Kidney (tissue), 14 donors: ENCODE measurements around the gene AHDC1. TPM values are rescaled to one million over a fixed set of nuclear protein-coding genes. Genes with fewer than 3 reads are reported as not detected.

Source experiments
- DNase-seq, 5 donors: peaks; one replicate each; pipeline ENCODE4 v3.0.0-alpha.2; 2013 to 2020
- FAIRE-seq: peaks from 2 replicates; lab custom pipeline; 2012; peaks lifted over from hg19 to GRCh38; lab: Jason Lieb, UNC
- H3K27ac ChIP-seq, 2 donors: one replicate each; pipeline ENCODE4 v1.7.0; 2013; ENCODE audit warnings: low read depth in 2 of 2, low read length in 2 of 2, inconsistent platforms in 1 of 2
- H3K27me3 ChIP-seq: one replicate; pipeline ENCODE4 v1.7.1; 2013; ENCODE audit warnings: low read length, inconsistent platforms; ENCODE audit not compliant: control insufficient read depth, insufficient read depth
- H3K36me3 ChIP-seq, 3 donors: one replicate each; pipeline versions ENCODE4 v1.7.0 to v1.7.1; 2013; ENCODE audit warnings: low read length in 3 of 3, control low read depth in 1 of 3, inconsistent platforms in 1 of 3; ENCODE audit not compliant: insufficient read depth in 3 of 3, control insufficient read depth in 2 of 3
- H3K4me1 ChIP-seq, 3 donors: one replicate each; pipeline versions ENCODE4 v1.7.0 to v1.7.1; 2013; ENCODE audit warnings: low read length in 3 of 3, inconsistent platforms in 1 of 3, low read depth in 1 of 3; ENCODE audit not compliant: control insufficient read depth in 2 of 3, insufficient read depth in 2 of 3
- H3K4me3 ChIP-seq, 3 donors: one replicate each; pipeline versions ENCODE4 v1.7.0 to v1.8.1; 2013; ENCODE audit warnings: low read length in 3 of 3, control low read depth in 1 of 3, inconsistent platforms in 1 of 3
- H3K9ac ChIP-seq, 3 donors: one replicate each; pipeline versions ENCODE4 v1.7.0 to v1.7.1; 2013; ENCODE audit warnings: low read length in 3 of 3, control low read depth in 1 of 3, inconsistent platforms in 1 of 3
- H3K9me3 ChIP-seq, 3 donors: one replicate each; pipeline versions ENCODE4 v1.7.0 to v1.7.1; 2013; ENCODE audit warnings: low read length in 3 of 3, control low read depth in 1 of 3, inconsistent platforms in 1 of 3; ENCODE audit not compliant: control insufficient read depth in 2 of 3, insufficient read depth in 1 of 3
- intact Hi-C: fragments of 100-400 bp; cut with DNase I; formaldehyde crosslinking; loops from one replicate; pipeline ENCODE4 v1.11.1; 2022
- polyA plus RNA-seq: library from polyadenylated mRNA; stranded (reverse); fragments of 350-450 nt; fragmentation: Illumina TruSeq; extraction: RNeasy Lipid Tissue Mini Kit (QIAGEN cat#74804); gene quantifications from one replicate; pipeline ENCODE4 v1.2.3, GENCODE V29; 2014; ENCODE audit warnings: low read depth, low replicate concordance; ENCODE audit not compliant: insufficient read depth
- total RNA-seq: library from RNA; stranded (reverse); fragmentation: NEBNext Ultra II Directional; extraction: Animal tissue kit (Norgen Biotek cat#: 25700); gene quantifications from one replicate; pipeline ENCODE4 v1.2.1, GENCODE V29; 2021
- TF ChIP-seq, protein P1 (sequence below): IDR thresholded peaks from 3 replicates; pipeline ENCODE4 v1.5.1; 2012; ENCODE audit warnings: mild to moderate bottlenecking, moderate library complexity, borderline replicate concordance; ENCODE audit not compliant: insufficient read depth; ENCODE audit errors: extremely low read depth
- donor health status: control.
- donor health status: control.
- donor health status: control.
- donor health status: control.
- donor health status: control.
- donor health status: DM: yes; HTN: yes; CAD: no.
- donor health status: Normal renal cell carcinoma (clear cell type).

The AHDC1 gene
- total and polyA plus RNA-seq, 2 donors from 2014 or later: 8.5 to 48.2 TPM

DNA sequence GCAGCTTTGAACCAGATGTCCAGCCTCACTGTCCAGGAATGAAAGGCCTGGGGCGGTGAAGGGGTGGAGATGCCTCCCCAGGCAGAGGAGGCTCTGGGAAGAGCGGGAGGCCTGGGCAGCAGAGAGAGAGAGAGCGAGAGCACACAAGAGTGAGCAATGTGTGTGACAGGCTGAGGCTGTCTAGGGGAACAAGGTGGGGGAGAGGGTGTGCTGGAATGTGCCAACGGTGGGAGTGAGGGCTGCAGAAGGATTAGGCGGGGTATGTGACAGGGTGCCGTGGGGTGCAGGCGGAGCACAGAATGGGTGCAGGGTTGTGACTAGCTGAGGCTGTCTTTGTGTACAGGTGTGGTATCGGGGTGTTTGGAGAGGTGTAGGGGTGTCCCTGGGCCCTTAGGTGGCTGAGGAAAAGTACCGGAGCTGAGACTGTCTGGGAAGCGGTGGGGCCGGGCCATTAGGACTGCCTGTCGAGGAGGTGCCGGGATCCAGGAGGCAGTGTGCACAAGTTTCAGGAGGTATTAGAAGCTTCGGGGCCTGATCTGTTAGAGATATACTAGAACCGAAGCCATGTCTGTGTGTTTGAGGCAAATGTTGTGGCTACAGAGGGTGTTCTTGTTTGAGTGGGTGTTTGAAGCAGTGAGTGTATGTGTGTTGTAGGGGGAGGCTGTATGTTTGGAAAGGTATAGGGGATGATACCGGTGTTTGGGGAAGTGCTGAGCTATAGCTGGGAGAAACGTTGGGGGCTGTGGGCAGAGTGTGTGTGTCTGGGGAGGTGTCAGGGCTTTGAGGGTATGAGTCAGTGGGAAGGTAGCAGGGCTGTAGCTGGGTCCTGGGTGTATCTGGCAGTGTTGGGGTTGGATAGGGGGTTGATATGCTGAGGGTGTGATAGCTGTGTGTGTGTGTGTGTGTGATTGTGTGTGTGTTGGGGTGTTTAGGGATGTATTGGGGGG lies 9.1 kb downstream of the AHDC1 start:
- no peaks in the 10 kb centered on the region for H3K27me3 ChIP-seq
- no peak overlapping the region for H3K4me3 ChIP-seq
- DNase-seq (peak in 1 of 5 donors; percentile 52), FAIRE-seq (no peak)
- peaks cover 0 to 6% (median 0%) of the 10 kb centered on the region in 3 donors for H3K36me3 ChIP-seq
- intact Hi-C loops: no loop called here
- H3K9me3 ChIP-seq: no peaks in the 10 kb centered on the region
- H3K9ac ChIP-seq: peak overlapping the region in 2 of 3 donors; percentile 51 to 55
- peak overlapping the region; percentile 29 to 44 for H3K27ac ChIP-seq
- TF ChIP-seq, protein P1, sequence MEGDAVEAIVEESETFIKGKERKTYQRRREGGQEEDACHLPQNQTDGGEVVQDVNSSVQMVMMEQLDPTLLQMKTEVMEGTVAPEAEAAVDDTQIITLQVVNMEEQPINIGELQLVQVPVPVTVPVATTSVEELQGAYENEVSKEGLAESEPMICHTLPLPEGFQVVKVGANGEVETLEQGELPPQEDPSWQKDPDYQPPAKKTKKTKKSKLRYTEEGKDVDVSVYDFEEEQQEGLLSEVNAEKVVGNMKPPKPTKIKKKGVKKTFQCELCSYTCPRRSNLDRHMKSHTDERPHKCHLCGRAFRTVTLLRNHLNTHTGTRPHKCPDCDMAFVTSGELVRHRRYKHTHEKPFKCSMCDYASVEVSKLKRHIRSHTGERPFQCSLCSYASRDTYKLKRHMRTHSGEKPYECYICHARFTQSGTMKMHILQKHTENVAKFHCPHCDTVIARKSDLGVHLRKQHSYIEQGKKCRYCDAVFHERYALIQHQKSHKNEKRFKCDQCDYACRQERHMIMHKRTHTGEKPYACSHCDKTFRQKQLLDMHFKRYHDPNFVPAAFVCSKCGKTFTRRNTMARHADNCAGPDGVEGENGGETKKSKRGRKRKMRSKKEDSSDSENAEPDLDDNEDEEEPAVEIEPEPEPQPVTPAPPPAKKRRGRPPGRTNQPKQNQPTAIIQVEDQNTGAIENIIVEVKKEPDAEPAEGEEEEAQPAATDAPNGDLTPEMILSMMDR: no peak
- H3K4me1 ChIP-seq: peaks cover 7 to 75% (median 25%) of the 10 kb centered on the region in 3 donors

GRCh38 chr1:27593678-27594563 lies 10.0 kb downstream of the AHDC1 start:
- no peak overlapping the region for H3K4me3 ChIP-seq
- intact Hi-C loops: no loop called here
- no peak overlapping the region for H3K9ac ChIP-seq
- peak overlapping the region in 1 of 2 donors; percentile 5 for H3K27ac ChIP-seq
- peak in 2 of 5 donors; percentile 42 to 62 for DNase-seq
- FAIRE-seq: no peak
- TF ChIP-seq, protein P1: no peak
- H3K4me1 ChIP-seq: peaks cover 7 to 74% (median 21%) of the 10 kb centered on the region in 3 donors
- H3K36me3 ChIP-seq: peaks cover 0 to 6% (median 3%) of the 10 kb centered on the region in 3 donors
- no peaks in the 10 kb centered on the region for H3K27me3 ChIP-seq
- no peaks in the 10 kb centered on the region for H3K9me3 ChIP-seq

GRCh38 chr1:27592931-27593677 lies 10.8 kb downstream of the AHDC1 start:
- no peaks in the 10 kb centered on the region for H3K9me3 ChIP-seq
- H3K36me3 ChIP-seq: peaks cover 0 to 6% (median 3%) of the 10 kb centered on the region in 3 donors
- peaks cover 7 to 73% (median 15%) of the 10 kb centered on the region in 3 donors for H3K4me1 ChIP-seq
- peak; percentile 68 to 83 (median 77) for DNase-seq
- no peak overlapping the region for H3K4me3 ChIP-seq
- TF ChIP-seq, protein P1: no peak
- peak overlapping the region in 1 of 3 donors; percentile 40 for H3K9ac ChIP-seq
- H3K27ac ChIP-seq: no peak overlapping the region
- no peaks in the 10 kb centered on the region for H3K27me3 ChIP-seq
- FAIRE-seq: no peak
- intact Hi-C loops: no loop called here
